HepG2 (cell line): ENCODE results near the gene SIAH3. TPM values are rescaled to one million over a fixed set of nuclear protein-coding genes. Genes with fewer than 3 reads are reported as not detected.

Experiments used
- ATAC-seq: fragments of 200-7000 bp; cut with Tn5 transposase; 3 replicates; pipeline ENCODE4 v1.9.1; 2020; ENCODE audit warnings: mild to moderate bottlenecking, moderate library complexity
- BruUV-seq: library from RNA; stranded (reverse); fragments of 400-500 nt; replicated peaks from 2 replicates; lab custom pipeline; 2021; lab: Mats Ljungman, UMichigan
- CTCF ChIA-PET: fragments of 300-600 bp; formaldehyde crosslinking; extraction: SDS; loops from one replicate; lab custom pipeline; 2021; ENCODE audit warnings: low total read pairs, inconsistent platforms, low intra/inter-chr PET ratio; lab: Yijun Ruan, JAX
- POLR2A ChIA-PET: fragments of 350-600 bp; sonication (Branson Sonifier 250); formaldehyde crosslinking; loops from one replicate; lab custom pipeline; 2020; ENCODE audit warnings: antibody characterized with exemption, inconsistent platforms; lab: Yijun Ruan, JAX
- DNase-seq: peaks from one replicate; pipeline ENCODE4 v3.0.0-alpha.2; 2015; ENCODE audit warnings: low spot score
- FAIRE-seq: peaks from 3 replicates; lab custom pipeline; 2011; peaks lifted over from hg19 to GRCh38; lab: Jason Lieb, UNC
- H2AFZ ChIP-seq: one replicate; pipeline ENCODE4 v1.6.1; 2011; ENCODE audit warnings: low read length, inconsistent platforms
- H3K27ac ChIP-seq: fragments of 300-600 bp; 3 replicates; pipeline ENCODE4 v1.8.0; 2011; ENCODE audit warnings: mixed run types, mild to moderate bottlenecking, mixed read lengths, low read length, inconsistent platforms; ENCODE audit not compliant: insufficient read depth; ENCODE audit errors: extremely low read length
- H3K27me3 ChIP-seq, 2 experiments: fragments of 200-600 bp in 1 of 2; 2 replicates in 1 of 2; 3 replicates in 1 of 2; pipeline versions ENCODE4 v1.6.0 to v1.8.0; 2011; ENCODE audit warnings: low read length in 2 of 2, mild to moderate bottlenecking in 2 of 2, moderate library complexity in 2 of 2, inconsistent platforms in 1 of 2; ENCODE audit not compliant: insufficient read depth in 2 of 2, control insufficient read depth in 1 of 2
- H3K36me3 ChIP-seq, 2 experiments: fragments of 200-600 bp in 1 of 2; replicated peaks in 1 of 2; 2 replicates in 1 of 2; 3 replicates in 1 of 2; pipeline versions ENCODE4 v1.5.1 to v1.8.0; 2011; ENCODE audit warnings: low read length in 2 of 2, inconsistent platforms in 1 of 2; ENCODE audit not compliant: insufficient read depth in 2 of 2, control insufficient read depth in 1 of 2
- H3K4me1 ChIP-seq: 2 replicates; pipeline ENCODE4 v1.5.1; 2012; ENCODE audit warnings: low read length, inconsistent platforms; ENCODE audit not compliant: insufficient read depth
- H3K4me2 ChIP-seq: 2 replicates; pipeline ENCODE4 v1.6.0; 2011; ENCODE audit warnings: low read depth, low read length, inconsistent platforms
- H3K4me3 ChIP-seq, 3 experiments: fragments of 200-600 bp in 1 of 3; sonication (generic), shearing (Covaris generic) in 1 of 3; replicated peaks in 1 of 3; 2 replicates each; pipeline ENCODE4 v1.5.1; 2011 to 2016; ENCODE audit warnings: low read length in 3 of 3, inconsistent platforms in 2 of 3, low read depth in 2 of 3, mild to moderate bottlenecking in 2 of 3, control low read depth in 1 of 3, mixed read lengths in 1 of 3; ENCODE audit not compliant: insufficient read depth in 1 of 3
- H3K79me2 ChIP-seq: one replicate; pipeline ENCODE4 v1.6.1; 2011; ENCODE audit warnings: low read length, inconsistent platforms; ENCODE audit not compliant: insufficient read depth
- H3K9ac ChIP-seq: 2 replicates; pipeline ENCODE4 v1.6.0; 2011; ENCODE audit warnings: mild to moderate bottlenecking, low read depth, low read length, inconsistent platforms; ENCODE audit not compliant: insufficient read depth
- H3K9me3 ChIP-seq: 2 replicates; pipeline ENCODE4 v1.5.1; 2012; ENCODE audit warnings: mild to moderate bottlenecking, low read length
- H4K20me1 ChIP-seq: 2 replicates; pipeline ENCODE4 v1.6.0; 2011; ENCODE audit warnings: inconsistent platforms, mild to moderate bottlenecking, low read length, moderate library complexity; ENCODE audit not compliant: insufficient read depth
- CERS6 ChIP-seq: sonication (generic); formaldehyde crosslinking; IDR thresholded peaks from 2 replicates; pipeline ENCODE4 v1.5.0; 2020; ENCODE audit warnings: missing genetic modification reagents
- NPAS2 ChIP-seq: sonication (generic); formaldehyde crosslinking; IDR thresholded peaks from 2 replicates; pipeline ENCODE4 v1.8.0; 2022; ENCODE audit warnings: mild to moderate bottlenecking, missing genetic modification reagents, borderline replicate concordance
- RNF219 ChIP-seq: sonication (generic); formaldehyde crosslinking; IDR thresholded peaks from 2 replicates; pipeline ENCODE4 v1.5.0; 2020; ENCODE audit warnings: mild to moderate bottlenecking, missing genetic modification reagents
- SMAD3 ChIP-seq: sonication (generic); formaldehyde crosslinking; IDR thresholded peaks from 2 replicates; pipeline ENCODE4 v1.4.0; 2020; ENCODE audit warnings: missing genetic modification reagents
- WGBS: methylation state at CpG from one replicate; pipeline ENCODE4 v1.1.6; 2017; ENCODE audit warnings: low lambda C conversion rate; 5-methylcytosine and 5-hydroxymethylcytosine counted together
- in situ Hi-C: cut with HindIII; loops from 2 replicates; pipeline ENCODE4 v1.10.0; 2017; ENCODE audit warnings: low pct_unique_long_range_greater_than_20kb; ENCODE audit not compliant: extremely low pct_ligation_motif_present
- intact Hi-C: fragments of 100-400 bp; cut with micrococcal nuclease; formaldehyde crosslinking; loops from one replicate; pipeline ENCODE4 v1.10.0; 2022; ENCODE audit not compliant: unreplicated experiment
- polyA plus RNA-seq, 8 experiments: library from polyadenylated mRNA; depleted of rRNA in 3 of 8; stranded (reverse) in 7 of 8; unstranded in 1 of 8; fragments of >200 nt; fragmentation: Illumina TruSeq in 4 of 8; extraction: Trizol in 4 of 8; gene quantifications; 2 replicates each; pipeline versions ENCODE4 v1.2.1 to v1.2.3, GENCODE V29; 2011 to 2016; ENCODE audit warnings: low read depth in 4 of 8, missing spikeins in 1 of 8, mixed read lengths in 1 of 8; ENCODE audit not compliant: insufficient read depth in 1 of 8
- total RNA-seq, 5 experiments: library from RNA; depleted of rRNA; stranded (reverse); fragments of >200 nt; fragmentation: Illumina TruSeq; extraction: Trizol; gene quantifications; 2 replicates each; pipeline ENCODE4 v1.2.3, GENCODE V29; 2016; ENCODE audit warnings: low read depth in 1 of 5
- TF ChIP-seq, protein P1 (sequence below): IDR thresholded peaks from 2 replicates; pipeline ENCODE4 v1.6.1; 2018; ENCODE audit warnings: missing genetic modification reagents, mild to moderate bottlenecking, missing compliant biosample characterization

SIAH3 gene
- total and polyA plus RNA-seq, 2 of the 13 experiments (the other 11 are each of a cell fraction or from before 2014, with no cell fraction given): not detected

DNA sequence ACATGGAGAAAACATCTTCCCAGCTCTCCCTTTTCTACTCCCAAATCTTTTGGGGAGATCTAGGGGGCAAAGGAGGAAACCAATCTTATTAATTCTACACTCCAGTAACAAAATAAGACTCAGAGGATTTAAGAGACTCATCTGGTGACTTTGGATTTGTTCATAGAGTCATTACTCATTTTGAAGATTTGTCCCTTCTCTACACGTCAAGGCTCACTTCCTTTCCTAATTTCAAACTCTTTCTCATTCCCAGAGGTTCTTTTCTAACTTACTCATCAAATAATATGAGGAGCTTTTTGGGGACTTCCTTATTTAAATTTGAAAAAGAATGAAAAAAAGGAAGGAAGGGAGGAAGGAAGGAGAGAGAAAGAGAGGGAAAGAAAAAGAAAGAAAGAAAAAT, 14.4 kb downstream of the SIAH3 start:
- Histone ChIP-seq H3K27ac (no peak overlapping the region), H3K4me2 (no peak overlapping the region), H4K20me1 (no peaks in the 10 kb centered on the region), H3K4me3 (no peak overlapping the region), H2AFZ (no peak overlapping the region), H3K9ac (no peak overlapping the region), H3K27me3 (peaks cover 0 to 10% of the 10 kb centered on the region in 2 experiments; a peak in 1 of 5 replicates), H3K9me3 (no peaks in the 10 kb centered on the region), H3K36me3 (no peaks in the 10 kb centered on the region), H3K4me1 (no peaks in the 10 kb centered on the region), H3K79me2 (no peaks in the 10 kb centered on the region)
- in situ Hi-C loops: no loop called here
- CTCF ChIA-PET: no interaction called here
- DNase-seq (no peak), ATAC-seq (no peak), FAIRE-seq (no peak)
- intact Hi-C loops: no loop called here
- TF ChIP-seq CERS6 (no peak), NPAS2 (CRISPR knock-in tag) (no peak), RNF219 (CRISPR knock-in tag) (no peak), SMAD3 (no peak)
- TF ChIP-seq, protein P1, sequence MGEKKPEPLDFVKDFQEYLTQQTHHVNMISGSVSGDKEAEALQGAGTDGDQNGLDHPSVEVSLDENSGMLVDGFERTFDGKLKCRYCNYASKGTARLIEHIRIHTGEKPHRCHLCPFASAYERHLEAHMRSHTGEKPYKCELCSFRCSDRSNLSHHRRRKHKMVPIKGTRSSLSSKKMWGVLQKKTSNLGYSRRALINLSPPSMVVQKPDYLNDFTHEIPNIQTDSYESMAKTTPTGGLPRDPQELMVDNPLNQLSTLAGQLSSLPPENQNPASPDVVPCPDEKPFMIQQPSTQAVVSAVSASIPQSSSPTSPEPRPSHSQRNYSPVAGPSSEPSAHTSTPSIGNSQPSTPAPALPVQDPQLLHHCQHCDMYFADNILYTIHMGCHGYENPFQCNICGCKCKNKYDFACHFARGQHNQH: no peak
- POLR2A ChIA-PET: no interaction called here
- 6% methylated on average over 1 of the region's 1 CpG for WGBS
- no TSS peak for BruUV-seq
